Liver (tissue), 9 donors: Measurements from ENCODE around the gene EEF1B2. TPM values are rescaled to one million over a fixed set of nuclear protein-coding genes. Genes with fewer than 3 reads are reported as not detected.
"Not testable (repeated sequence)": the region's sequence is repeated elsewhere in the genome, so short reads cannot be mapped to it uniquely, and the experiment has no call there.

Experiments used
- DNase-seq: peaks from one replicate; pipeline ENCODE4 v3.0.0-alpha.2; 2017; ENCODE audit warnings: low spot score
- H3K27ac ChIP-seq, 2 donors: one replicate each; pipeline ENCODE4 v1.7.0; 2013; ENCODE audit warnings: inconsistent platforms in 2 of 2, low read length in 2 of 2, control low read depth in 1 of 2, low read depth in 1 of 2, mild to moderate bottlenecking in 1 of 2
- H3K27me3 ChIP-seq, 4 donors: one replicate each; pipeline versions ENCODE4 v1.6.1 to v1.7.0; 2013; ENCODE audit warnings: low read length in 3 of 4, inconsistent platforms in 1 of 4, mild to moderate bottlenecking in 1 of 4, moderate library complexity in 1 of 4; ENCODE audit not compliant: control insufficient read depth in 4 of 4, insufficient read depth in 4 of 4
- H3K36me3 ChIP-seq, 4 donors: one replicate each; pipeline versions ENCODE4 v1.6.1 to v1.7.0; 2013; ENCODE audit warnings: low read length in 3 of 4, mild to moderate bottlenecking in 3 of 4, low read depth in 1 of 4, moderate library complexity in 1 of 4; ENCODE audit not compliant: control insufficient read depth in 4 of 4, insufficient read depth in 3 of 4
- H3K4me1 ChIP-seq, 4 donors: one replicate each; pipeline versions ENCODE4 v1.6.1 to v1.7.0; 2013; ENCODE audit warnings: low read length in 3 of 4, mild to moderate bottlenecking in 3 of 4, moderate library complexity in 1 of 4; ENCODE audit not compliant: control insufficient read depth in 4 of 4, insufficient read depth in 4 of 4
- H3K4me3 ChIP-seq, 3 donors: one replicate each; pipeline versions ENCODE4 v1.6.1 to v1.7.0; 2013; ENCODE audit warnings: low read length in 3 of 3, control low read depth in 1 of 3, low read depth in 1 of 3, mild to moderate bottlenecking in 1 of 3
- H3K9ac ChIP-seq, 2 donors: one replicate each; pipeline ENCODE4 v1.7.0; 2013; ENCODE audit warnings: low read length in 2 of 2, mild to moderate bottlenecking in 2 of 2, moderate library complexity in 2 of 2, control low read depth in 1 of 2, low read depth in 1 of 2
- H3K9me3 ChIP-seq, 4 donors: one replicate each; pipeline versions ENCODE4 v1.6.1 to v1.7.0; 2013; ENCODE audit warnings: low read length in 3 of 4; ENCODE audit not compliant: control insufficient read depth in 4 of 4
- FOXA2 ChIP-seq: IDR thresholded peaks from 2 replicates; pipeline ENCODE4 v1.6.1; 2016; ENCODE audit warnings: antibody characterized with exemption
- GABPA ChIP-seq, 2 donors: IDR thresholded peaks in 1 of 2; conservative IDR thresholded peaks in 1 of 2; 2 replicates each; pipeline ENCODE4 v1.6.1; 2016; ENCODE audit warnings: antibody characterized with exemption in 2 of 2, mild to moderate bottlenecking in 1 of 2, moderate library complexity in 1 of 2
- HNF4A ChIP-seq, 2 donors: conservative IDR thresholded peaks; 2 replicates each; pipeline ENCODE4 v1.6.1; 2016; ENCODE audit warnings: antibody characterized with exemption in 2 of 2, mild to moderate bottlenecking in 2 of 2
- HNF4G ChIP-seq: IDR thresholded peaks from 2 replicates; pipeline ENCODE4 v1.6.1; 2016; ENCODE audit warnings: antibody characterized with exemption
- JUND ChIP-seq, 2 donors: IDR thresholded peaks; 2 replicates each; pipeline ENCODE4 v1.6.1; 2016; ENCODE audit warnings: antibody characterized with exemption in 2 of 2
- REST ChIP-seq: IDR thresholded peaks from 2 replicates; pipeline ENCODE4 v1.6.1; 2016; ENCODE audit warnings: antibody characterized with exemption, mild to moderate bottlenecking
- RXRA ChIP-seq, 2 donors: IDR thresholded peaks; 2 replicates each; pipeline ENCODE4 v1.6.1; 2017 to 2018; ENCODE audit warnings: antibody characterized with exemption in 2 of 2, mild to moderate bottlenecking in 1 of 2
- ZBTB33 ChIP-seq: IDR thresholded peaks from 2 replicates; pipeline ENCODE4 v1.6.1; 2016; ENCODE audit warnings: antibody characterized with exemption
- WGBS: extraction: QIAGEN DNeasy Blood & Tissue Kit; methylation state at CpG from one replicate; pipeline ENCODE4 v1.1.7; 2013; 5-methylcytosine and 5-hydroxymethylcytosine counted together
- polyA plus RNA-seq, 2 donors: library from polyadenylated mRNA; stranded (reverse) in 1 of 2; unstranded in 1 of 2; fragments of 200-250 nt in 1 of 2; fragments of >200 nt in 1 of 2; fragmentation: Nextera tagmentation in 1 of 2; extraction: Ambion mirVana in 1 of 2; gene quantifications; one replicate each; pipeline versions ENCODE4 v1.2.1 to v1.2.3, GENCODE V29; 2013 to 2015
- total RNA-seq, 2 donors: library from RNA; depleted of rRNA; stranded (reverse); fragments of >200 nt; gene quantifications; one replicate each; pipeline ENCODE4 v1.2.3, GENCODE V29; 2014
- donor health status: healthy.
- donor health status: healthy.
- donor health status: healthy.
- donor health status: healthy.
- donor health status: healthy.

The EEF1B2 gene
- total and polyA plus RNA-seq, 4 donors, result 143 to 365 (median 257) TPM

GRCh38 chr2:206202446-206202845 lies 42.8 kb downstream of the EEF1B2 start:
- no peak overlapping the region for H3K9ac ChIP-seq
- no peak overlapping the region for H3K27ac ChIP-seq
- no peaks in the 10 kb centered on the region for H3K9me3 ChIP-seq
- H3K27me3 ChIP-seq, result no peaks in the 10 kb centered on the region
- no peak overlapping the region for H3K4me3 ChIP-seq
- no peaks in the 10 kb centered on the region for H3K4me1 ChIP-seq
- no peak for TF ChIP-seq JUND (IDR thresholded peaks at IDR 0.05)
- WGBS, result 78% methylated on average over 16 of the region's 16 CpGs
- DNase-seq, result no peak
- no peaks in the 10 kb centered on the region for H3K36me3 ChIP-seq

GRCh38 chr2:206203331-206203730 lies 43.6 kb downstream of the EEF1B2 start:
- H3K36me3 ChIP-seq, result no peaks in the 10 kb centered on the region
- no peak for TF ChIP-seq RXRA (IDR thresholded peaks at IDR 0.05)
- no peak for TF ChIP-seq HNF4A (conservative IDR thresholded peaks at IDR 0.05)
- no peak for TF ChIP-seq JUND (IDR thresholded peaks at IDR 0.05)
- no peak for TF ChIP-seq ZBTB33
- TF ChIP-seq HNF4G, result no peak
- TF ChIP-seq FOXA2, result no peak
- no peak for TF ChIP-seq GABPA (IDR thresholded peaks at IDR 0.05 in 1 of 2, conservative IDR thresholded peaks at IDR 0.05 in 1 of 2)
- no peak for TF ChIP-seq REST
- H3K4me1 ChIP-seq, result no peaks in the 10 kb centered on the region
- no peak overlapping the region for H3K27ac ChIP-seq
- H3K9me3 ChIP-seq, result no peaks in the 10 kb centered on the region
- 96% methylated on average over 17 of the region's 17 CpGs for WGBS
- no peak overlapping the region for H3K9ac ChIP-seq
- no peaks in the 10 kb centered on the region for H3K27me3 ChIP-seq
- DNase-seq, result no peak
- no peak overlapping the region for H3K4me3 ChIP-seq

GRCh38 chr2:206204710-206205109 lies 45.0 kb downstream of the EEF1B2 start:
- WGBS, result 69% methylated on average over 3 of the region's 3 CpGs
- DNase-seq, result no peak
- Histone ChIP-seq H3K27ac (no peak overlapping the region), H3K9ac (no peak overlapping the region), H3K4me3 (no peak overlapping the region), H3K9me3 (no peaks in the 10 kb centered on the region), H3K27me3 (no peaks in the 10 kb centered on the region), H3K4me1 (no peaks in the 10 kb centered on the region), H3K36me3 (no peaks in the 10 kb centered on the region)
- no peak for TF ChIP-seq RXRA (IDR thresholded peaks at IDR 0.05)

GRCh38 chr2:206207316-206207715 lies 47.6 kb downstream of the EEF1B2 start:
- not testable (repeated sequence) for H3K27ac ChIP-seq, H3K9ac ChIP-seq, H3K4me3 ChIP-seq, H3K27me3 ChIP-seq, H3K36me3 ChIP-seq, H3K4me1 ChIP-seq, H3K9me3 ChIP-seq, DNase-seq
- WGBS, result 94% methylated on average over 2 of the region's 2 CpGs
